DOHH2 (cell line): ENCODE results near the gene APOH.

Experiments
- EZH2phosphoT487 ChIP-seq: fragments of 200-600 bp; sonication (generic); IDR thresholded peaks from 2 replicates; pipeline ENCODE4 v1.6.1; 2017; ENCODE audit warnings: borderline replicate concordance, mild to moderate bottlenecking, antibody characterized with exemption, low read length, moderate library complexity, mixed read lengths
- TF ChIP-seq, protein P1 (sequence below): fragments of 200-600 bp; sonication (generic); IDR thresholded peaks from one replicate; pipeline ENCODE4 v1.5.1; 2014; ENCODE audit warnings: antibody characterized with exemption, mild to moderate bottlenecking, low read depth, low read length; ENCODE audit not compliant: poor library complexity, severe bottlenecking

- no peak for TF ChIP-seq EZH2phosphoT487
- TF ChIP-seq, protein P1, sequence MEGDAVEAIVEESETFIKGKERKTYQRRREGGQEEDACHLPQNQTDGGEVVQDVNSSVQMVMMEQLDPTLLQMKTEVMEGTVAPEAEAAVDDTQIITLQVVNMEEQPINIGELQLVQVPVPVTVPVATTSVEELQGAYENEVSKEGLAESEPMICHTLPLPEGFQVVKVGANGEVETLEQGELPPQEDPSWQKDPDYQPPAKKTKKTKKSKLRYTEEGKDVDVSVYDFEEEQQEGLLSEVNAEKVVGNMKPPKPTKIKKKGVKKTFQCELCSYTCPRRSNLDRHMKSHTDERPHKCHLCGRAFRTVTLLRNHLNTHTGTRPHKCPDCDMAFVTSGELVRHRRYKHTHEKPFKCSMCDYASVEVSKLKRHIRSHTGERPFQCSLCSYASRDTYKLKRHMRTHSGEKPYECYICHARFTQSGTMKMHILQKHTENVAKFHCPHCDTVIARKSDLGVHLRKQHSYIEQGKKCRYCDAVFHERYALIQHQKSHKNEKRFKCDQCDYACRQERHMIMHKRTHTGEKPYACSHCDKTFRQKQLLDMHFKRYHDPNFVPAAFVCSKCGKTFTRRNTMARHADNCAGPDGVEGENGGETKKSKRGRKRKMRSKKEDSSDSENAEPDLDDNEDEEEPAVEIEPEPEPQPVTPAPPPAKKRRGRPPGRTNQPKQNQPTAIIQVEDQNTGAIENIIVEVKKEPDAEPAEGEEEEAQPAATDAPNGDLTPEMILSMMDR: no peak
These were observed 38.2 kb downstream of the APOH start for GRCh38 chr17:66190738-66191592.
